Measurements from ENCODE around the gene ACOT11. TPM values are rescaled to one million over a fixed set of nuclear protein-coding genes. Genes with fewer than 3 reads are reported as not detected.

The ACOT11 gene
- 10 to 100 TPM; 27.1 to 93.0 (median 70.5) TPM for total RNA-seq

- Histone ChIP-seq H3K4me1 (peaks cover 21 to 25% of the 10 kb centered on the region in 2 donors), H3K36me3 (no peaks in the 10 kb centered on the region), H3K27ac (peak within 1 kb of the TSS; percentile 90 to 93 (median 91)), H3K9me3 (no peaks in the 10 kb centered on the region), H3K4me3 (replicated peaks in 1 of 3) (peak within 1 kb of the TSS; percentile 32 to 43 (median 43)), H3K27me3 (no peaks in the 10 kb centered on the region)
- TF ChIP-seq, protein P1, sequence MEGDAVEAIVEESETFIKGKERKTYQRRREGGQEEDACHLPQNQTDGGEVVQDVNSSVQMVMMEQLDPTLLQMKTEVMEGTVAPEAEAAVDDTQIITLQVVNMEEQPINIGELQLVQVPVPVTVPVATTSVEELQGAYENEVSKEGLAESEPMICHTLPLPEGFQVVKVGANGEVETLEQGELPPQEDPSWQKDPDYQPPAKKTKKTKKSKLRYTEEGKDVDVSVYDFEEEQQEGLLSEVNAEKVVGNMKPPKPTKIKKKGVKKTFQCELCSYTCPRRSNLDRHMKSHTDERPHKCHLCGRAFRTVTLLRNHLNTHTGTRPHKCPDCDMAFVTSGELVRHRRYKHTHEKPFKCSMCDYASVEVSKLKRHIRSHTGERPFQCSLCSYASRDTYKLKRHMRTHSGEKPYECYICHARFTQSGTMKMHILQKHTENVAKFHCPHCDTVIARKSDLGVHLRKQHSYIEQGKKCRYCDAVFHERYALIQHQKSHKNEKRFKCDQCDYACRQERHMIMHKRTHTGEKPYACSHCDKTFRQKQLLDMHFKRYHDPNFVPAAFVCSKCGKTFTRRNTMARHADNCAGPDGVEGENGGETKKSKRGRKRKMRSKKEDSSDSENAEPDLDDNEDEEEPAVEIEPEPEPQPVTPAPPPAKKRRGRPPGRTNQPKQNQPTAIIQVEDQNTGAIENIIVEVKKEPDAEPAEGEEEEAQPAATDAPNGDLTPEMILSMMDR (IDR thresholded peaks at IDR 0.05), result peak; percentile 31 to 94 (median 76)
- peak in 1 of 2 donors; percentile 83 for TF ChIP-seq POLR2A (IDR thresholded peaks at IDR 0.05)
- intact Hi-C loops (cut with DNase I), result no loop called here
- WGBS, 2 donors, result 12 to 20% methylated on average over 13 to 20 of the region's 25 CpGs
- DNase-seq, result peak; percentile 96 to 97
Measured at GRCh38 chr1:54547601-54548388, at the start of gene ACOT11. Gene ACOT11 (plus strand): TSS chr1:54548228. CDS start chr1:54548310, 82 bp downstream.

DNA sequence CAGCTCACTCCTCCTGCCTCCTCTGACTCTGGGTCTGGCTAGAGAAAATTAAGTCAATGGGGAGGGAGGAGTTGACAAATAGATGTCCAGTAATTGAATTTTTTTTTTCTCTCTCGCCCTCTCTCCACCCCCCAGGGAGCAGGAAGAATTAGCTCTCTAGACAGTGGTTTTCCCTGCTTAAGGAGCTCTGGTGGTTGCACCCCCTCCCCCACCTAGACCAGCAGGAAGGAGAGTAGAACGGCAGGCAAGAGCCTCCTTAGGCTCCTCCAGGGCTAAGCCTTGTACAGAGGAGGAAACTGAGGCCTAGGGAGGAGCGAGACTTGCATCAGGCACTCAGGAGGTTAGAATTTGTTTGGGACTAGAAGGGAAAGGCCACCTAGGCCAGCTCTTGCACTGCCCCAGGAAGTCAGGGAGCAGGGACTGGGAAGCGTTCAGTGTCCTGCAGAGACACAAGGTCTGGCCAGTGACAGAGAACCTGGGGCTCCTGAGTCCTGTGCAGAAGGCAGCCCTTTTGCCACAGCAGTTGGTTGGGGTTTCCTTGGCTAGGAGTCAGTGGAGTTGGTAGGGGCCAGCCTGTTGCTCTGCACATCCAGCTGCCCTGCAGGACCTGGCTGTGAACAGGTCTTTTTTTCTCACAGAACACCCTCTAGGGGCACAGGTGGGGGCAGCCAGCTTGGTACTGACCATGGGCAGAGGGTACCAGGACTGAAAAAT lies 49.5 kb upstream of the ACOT11 start:
- H3K9me3 ChIP-seq, result no peaks in the 10 kb centered on the region
- no peak overlapping the region for H3K27ac ChIP-seq
- peaks cover 5% of the 10 kb centered on the region for H3K27me3 ChIP-seq
- H3K36me3 ChIP-seq, result no peaks in the 10 kb centered on the region
- intact Hi-C loops (cut with DNase I), result loop anchor here (10.0 kb wide), 2 partner anchors 304 to 316 kb away; no protein-coding TSS in a partner anchor
- WGBS, 2 donors, result 66 to 67% methylated on average over 4 of the region's 4 CpGs
- H3K4me3 ChIP-seq (replicated peaks in 1 of 3), result no peak overlapping the region
- DNase-seq, result no peak
- no peak for TF ChIP-seq POLR2A (IDR thresholded peaks at IDR 0.05)
- TF ChIP-seq, protein P1 (IDR thresholded peaks at IDR 0.05), result no peak
- peaks cover 7 to 13% of the 10 kb centered on the region in 2 donors for H3K4me1 ChIP-seq

GRCh38 chr1:54499097-54499359 lies 49.0 kb upstream of the ACOT11 start:
- intact Hi-C loops (cut with DNase I), result loop anchor here (10.0 kb wide), 2 partner anchors 304 to 316 kb away; no protein-coding TSS in a partner anchor
- Histone ChIP-seq H3K9me3 (no peaks in the 10 kb centered on the region), H3K27ac (no peak overlapping the region), H3K27me3 (peaks cover 5% of the 10 kb centered on the region), H3K4me3 (replicated peaks in 1 of 3) (peak overlapping the region in 1 of 3 donors; percentile 19), H3K4me1 (peaks cover 7 to 13% of the 10 kb centered on the region in 2 donors), H3K36me3 (no peaks in the 10 kb centered on the region)
- WGBS, 2 donors, result 10 to 16% methylated on average over 2 to 8 of the region's 9 CpGs
- DNase-seq, result no peak
- TF ChIP-seq, protein P1 (IDR thresholded peaks at IDR 0.05), result no peak
- TF ChIP-seq POLR2A (IDR thresholded peaks at IDR 0.05), result no peak

DNA sequence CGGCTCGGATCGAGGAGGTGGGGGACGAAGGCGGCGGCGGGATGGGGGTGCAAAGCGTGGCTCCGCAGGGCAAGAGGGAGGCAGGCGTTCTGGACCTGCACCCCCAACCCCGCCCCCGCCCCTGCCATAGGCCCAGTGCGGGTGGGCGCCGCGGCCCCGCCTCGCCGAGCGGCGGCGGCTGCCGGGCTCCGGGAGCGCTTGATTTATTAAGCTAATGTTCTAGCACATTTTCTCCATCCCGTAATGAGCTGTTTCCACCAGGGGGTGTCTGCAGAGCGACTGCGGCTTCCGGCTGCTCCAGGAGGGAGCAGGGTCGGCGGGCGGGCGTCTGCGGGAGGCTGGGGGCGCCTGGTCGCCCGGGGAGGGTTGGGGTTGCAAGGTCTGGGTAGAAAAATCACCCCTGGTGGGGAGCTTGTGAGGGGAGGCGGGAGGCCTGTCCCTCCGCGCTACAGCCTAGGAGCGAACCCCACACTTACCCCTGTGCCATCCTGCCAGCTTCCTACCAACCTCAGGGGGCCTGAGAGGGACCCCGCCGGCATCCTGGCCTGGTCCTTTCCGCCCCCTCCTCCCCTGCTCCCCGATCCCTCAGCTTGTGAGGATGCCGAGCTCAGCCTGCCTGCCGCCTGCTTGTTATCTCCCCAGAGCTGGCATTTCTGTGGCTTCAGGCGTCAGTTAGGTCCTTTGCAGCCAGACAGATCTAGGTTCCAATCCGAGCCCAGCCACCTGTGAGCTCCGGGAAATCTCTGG lies 48.5 kb upstream of the ACOT11 start:
- 6 to 10% methylated on average over 14 to 16 of the region's 50 CpGs for WGBS, 2 donors
- peak; percentile 14 to 26 for DNase-seq
- Histone ChIP-seq H3K9me3 (no peaks in the 10 kb centered on the region), H3K27ac (no peak overlapping the region), H3K27me3 (peaks cover 5% of the 10 kb centered on the region), H3K4me3 (replicated peaks in 1 of 3) (peak overlapping the region in 1 of 3 donors; percentile 19), H3K4me1 (peaks cover 7 to 13% of the 10 kb centered on the region in 2 donors), H3K36me3 (no peaks in the 10 kb centered on the region)
- TF ChIP-seq POLR2A (IDR thresholded peaks at IDR 0.05), result no peak
- TF ChIP-seq, protein P1 (IDR thresholded peaks at IDR 0.05), result peak in 2 of 6 experiments; percentile 23 to 38
- intact Hi-C loops (cut with DNase I), result loop anchor here (10.0 kb wide), 2 partner anchors 305 to 315 kb away; no protein-coding TSS in a partner anchor

All from thyroid gland (tissue), 4 donors.